Mesenchymal stem cell (in vitro differentiated cells and primary cell): ENCODE measurements around the gene ZNF554.

Experiments
- DNase-seq: peaks from one replicate; pipeline ENCODE4 v3.0.0-alpha.2; 2013
- H2AFZ ChIP-seq: one replicate; pipeline ENCODE4 v1.6.1; 2013; ENCODE audit warnings: low read depth, mild to moderate bottlenecking, control low read depth, inconsistent platforms, low read length, moderate library complexity
- H2AK5ac ChIP-seq: 2 replicates; pipeline ENCODE4 v1.6.1; 2013; ENCODE audit warnings: low read length, moderate library complexity, mild to moderate bottlenecking, inconsistent platforms; ENCODE audit not compliant: severe bottlenecking
- H2BK120ac ChIP-seq: one replicate; pipeline ENCODE4 v1.6.1; 2013; ENCODE audit warnings: low read depth, mild to moderate bottlenecking, inconsistent platforms, low read length, moderate library complexity
- H2BK12ac ChIP-seq, 2 experiments: one replicate each; pipeline ENCODE4 v1.6.1; 2013; ENCODE audit warnings: inconsistent platforms in 2 of 2, low read length in 2 of 2, mild to moderate bottlenecking in 2 of 2, moderate library complexity in 2 of 2, control low read depth in 1 of 2
- H2BK15ac ChIP-seq: one replicate; pipeline ENCODE4 v1.6.1; 2013; ENCODE audit warnings: mild to moderate bottlenecking, low read depth, inconsistent platforms; ENCODE audit not compliant: poor library complexity, severe bottlenecking
- H2BK5ac ChIP-seq: 2 replicates; pipeline ENCODE4 v1.6.1; 2013; ENCODE audit warnings: low read depth, mild to moderate bottlenecking, low read length, control low read depth, inconsistent platforms; ENCODE audit not compliant: poor library complexity, severe bottlenecking
- H3K14ac ChIP-seq, 2 experiments: one replicate each; pipeline ENCODE4 v1.6.1; 2013; ENCODE audit warnings: inconsistent platforms in 2 of 2, low read length in 2 of 2, control low read depth in 1 of 2, mild to moderate bottlenecking in 1 of 2, moderate library complexity in 1 of 2
- H3K18ac ChIP-seq, 2 experiments: one replicate each; pipeline ENCODE4 v1.6.1; 2013; ENCODE audit warnings: inconsistent platforms in 2 of 2, low read length in 2 of 2, control low read depth in 1 of 2, low read depth in 1 of 2, mild to moderate bottlenecking in 1 of 2
- H3K23ac ChIP-seq, 2 experiments: one replicate each; pipeline ENCODE4 v1.6.1; 2013; ENCODE audit warnings: inconsistent platforms in 2 of 2, low read length in 2 of 2, mild to moderate bottlenecking in 2 of 2, moderate library complexity in 2 of 2, control low read depth in 1 of 2
- H3K27ac ChIP-seq: 2 replicates; pipeline ENCODE4 v1.5.1; 2013; ENCODE audit warnings: mild to moderate bottlenecking, moderate library complexity, low read length, control low read depth, inconsistent platforms; ENCODE audit not compliant: poor library complexity, severe bottlenecking
- H3K27me3 ChIP-seq, 2 experiments: 2 replicates each; pipeline versions ENCODE4 v1.6.1 to v1.7.0; 2013; ENCODE audit warnings: low read length in 2 of 2, mild to moderate bottlenecking in 2 of 2, moderate library complexity in 2 of 2, control low read depth in 1 of 2, inconsistent platforms in 1 of 2; ENCODE audit not compliant: control insufficient read depth in 1 of 2, insufficient read depth in 1 of 2
- H3K36me3 ChIP-seq, 2 experiments: 2 replicates each; pipeline versions ENCODE4 v1.6.1 to v1.7.0; 2013; ENCODE audit warnings: low read length in 2 of 2, control low read depth in 1 of 2, inconsistent platforms in 1 of 2, low read depth in 1 of 2, mild to moderate bottlenecking in 1 of 2; ENCODE audit not compliant: insufficient read depth in 2 of 2, control insufficient read depth in 1 of 2
- H3K4ac ChIP-seq, 2 experiments: one replicate each; pipeline ENCODE4 v1.6.1; 2013; ENCODE audit warnings: inconsistent platforms in 2 of 2, low read length in 2 of 2, mild to moderate bottlenecking in 2 of 2, moderate library complexity in 2 of 2, control low read depth in 1 of 2, low read depth in 1 of 2
- H3K4me1 ChIP-seq: 2 replicates; pipeline ENCODE4 v1.6.1; 2013; ENCODE audit warnings: low read depth, low read length, control low read depth; ENCODE audit not compliant: control insufficient read depth, insufficient read depth
- H3K4me2 ChIP-seq: 2 replicates; pipeline ENCODE4 v1.6.1; 2013; ENCODE audit warnings: low read length, mild to moderate bottlenecking, inconsistent platforms; ENCODE audit not compliant: poor library complexity, severe bottlenecking
- H3K4me3 ChIP-seq, 2 experiments: 2 replicates each; pipeline versions ENCODE4 v1.5.1 to v1.7.0; 2013; ENCODE audit warnings: low read length in 2 of 2, mild to moderate bottlenecking in 2 of 2, control low read depth in 1 of 2, low read depth in 1 of 2; ENCODE audit not compliant: insufficient read depth in 1 of 2
- H3K79me1 ChIP-seq: replicated peaks from 2 replicates; pipeline ENCODE4 v1.6.1; 2013; ENCODE audit warnings: mild to moderate bottlenecking, control low read depth, low read length, inconsistent platforms; ENCODE audit not compliant: poor library complexity, severe bottlenecking
- H3K9ac ChIP-seq: 2 replicates; pipeline ENCODE4 v1.7.0; 2013; ENCODE audit warnings: mild to moderate bottlenecking, low read length, moderate library complexity
- H3K9me3 ChIP-seq: 2 replicates; pipeline ENCODE4 v1.7.0; 2013; ENCODE audit warnings: mild to moderate bottlenecking, low read length; ENCODE audit not compliant: control insufficient read depth
- H4K8ac ChIP-seq: one replicate; pipeline ENCODE4 v1.6.1; 2013; ENCODE audit warnings: inconsistent platforms, mild to moderate bottlenecking, low read length, moderate library complexity
- H4K91ac ChIP-seq: one replicate; pipeline ENCODE4 v1.6.1; 2013; ENCODE audit warnings: mild to moderate bottlenecking, low read length, inconsistent platforms
- WGBS: methylation state at CpG from one replicate; pipeline ENCODE4 v1.1.7; 2013; ENCODE audit warnings: mixed read lengths; 5-methylcytosine and 5-hydroxymethylcytosine counted together

Gene ZNF554

DNA sequence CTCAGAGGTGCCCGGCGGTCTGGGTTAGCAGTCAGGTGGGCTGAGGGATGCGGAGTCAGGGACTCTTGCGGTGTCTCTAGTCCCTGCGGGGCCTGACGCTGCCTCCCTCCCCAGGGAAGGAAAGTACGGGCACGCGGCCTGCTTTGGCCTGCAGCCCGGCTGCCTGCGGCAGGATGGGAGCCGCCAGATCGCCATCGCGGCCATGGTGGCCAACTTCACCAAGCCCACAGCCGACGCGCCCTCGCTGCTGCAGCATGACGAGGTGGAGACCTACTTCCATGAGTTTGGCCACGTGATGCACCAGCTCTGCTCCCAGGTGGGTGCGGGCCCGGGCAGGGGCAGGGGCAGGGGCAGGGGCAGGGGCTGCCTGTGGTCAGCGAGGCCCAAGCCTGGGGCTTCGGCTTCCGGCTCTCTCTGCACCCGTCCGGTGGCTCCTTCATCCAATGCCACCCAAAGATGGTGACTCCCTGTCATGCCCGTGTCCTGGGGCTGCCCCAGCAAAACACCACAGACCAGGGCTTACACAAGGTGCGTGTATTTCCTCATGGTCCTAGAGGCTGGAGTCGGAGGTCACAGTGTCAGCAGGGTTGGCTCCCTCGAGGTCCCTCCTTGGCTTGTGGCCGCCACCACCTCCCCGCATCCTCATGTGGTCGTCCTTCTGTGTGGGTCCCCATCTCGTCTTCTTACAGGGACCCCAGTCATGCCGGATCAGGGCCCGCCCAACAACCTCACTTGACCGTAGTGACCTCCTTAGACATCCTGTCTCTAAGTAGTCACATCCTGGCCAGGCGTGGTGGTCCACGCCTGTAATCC is 11.3 kb upstream of the ZNF554 start:
- Histone ChIP-seq H2BK5ac (no peak overlapping the region), H3K9me3 (no peaks in the 10 kb centered on the region), H3K14ac (no peak overlapping the region), H3K4me2 (no peak overlapping the region), H3K36me3 (peaks cover 42 to 99% of the 10 kb centered on the region in 2 experiments), H2BK120ac (no peak overlapping the region), H3K27ac (no peak overlapping the region), H2AK5ac (no peak overlapping the region), H4K91ac (no peak overlapping the region), H3K4me1 (peaks cover 4% of the 10 kb centered on the region), H3K23ac (no peak overlapping the region), H4K8ac (no peak overlapping the region), H2AFZ (no peak overlapping the region), H3K9ac (no peak overlapping the region), H3K4me3 (no peak overlapping the region), H2BK15ac (no peak overlapping the region), H2BK12ac (no peak overlapping the region), H3K4ac (no peak overlapping the region), H3K18ac (no peak overlapping the region), H3K27me3 (no peaks in the 10 kb centered on the region), H3K79me1 (peaks cover 24% of the 10 kb centered on the region)
- DNase-seq: no peak
- WGBS: 97% methylated on average over 40 of the region's 41 CpGs

DNA sequence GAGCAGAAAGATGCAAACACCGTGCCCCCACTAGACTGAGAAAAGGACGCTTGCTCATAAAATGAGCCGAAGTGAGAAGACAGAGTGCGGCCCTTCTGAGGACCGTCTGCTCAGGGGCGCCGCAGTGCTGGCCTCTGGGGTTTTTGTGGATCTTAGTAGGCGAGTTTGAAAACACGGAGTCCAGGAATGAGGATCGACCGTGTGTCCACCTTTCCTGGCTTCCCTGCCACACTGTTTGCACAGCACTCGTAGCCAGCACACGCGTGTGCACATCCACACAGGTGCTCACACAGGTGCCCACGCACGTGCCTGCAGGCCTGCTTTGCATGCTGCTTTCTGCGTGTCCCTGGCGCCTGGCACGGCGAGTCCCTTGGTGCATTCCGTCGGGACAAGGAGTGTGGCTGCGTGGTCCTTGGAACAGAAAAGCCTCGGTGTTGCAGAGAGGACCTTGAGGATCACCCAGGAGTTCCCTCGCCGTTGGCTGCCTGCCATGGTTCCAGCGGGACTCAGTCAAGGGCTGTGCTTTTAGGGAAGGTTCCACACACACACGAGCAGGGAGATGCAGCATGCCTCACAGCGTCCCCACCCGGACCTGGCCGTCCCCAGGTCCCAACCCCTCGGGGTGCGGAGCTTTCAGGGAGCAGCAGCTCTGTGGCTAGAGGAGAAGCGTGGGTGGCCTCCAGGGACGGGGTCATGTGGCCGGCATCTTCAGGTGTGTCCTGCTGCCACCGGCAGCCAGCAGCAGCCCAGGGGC is 10.1 kb upstream of the ZNF554 start:
- Histone ChIP-seq H3K79me1 (peaks cover 12% of the 10 kb centered on the region), H2BK15ac (no peak overlapping the region), H3K27ac (no peak overlapping the region), H4K8ac (no peak overlapping the region), H3K18ac (no peak overlapping the region), H3K4me2 (no peak overlapping the region), H2AFZ (no peak overlapping the region), H4K91ac (no peak overlapping the region), H3K23ac (no peak overlapping the region), H3K4me1 (peaks cover 4% of the 10 kb centered on the region), H2AK5ac (no peak overlapping the region), H3K27me3 (no peaks in the 10 kb centered on the region), H2BK120ac (no peak overlapping the region), H3K4ac (no peak overlapping the region), H3K9ac (no peak overlapping the region), H2BK5ac (no peak overlapping the region), H3K9me3 (no peaks in the 10 kb centered on the region), H3K36me3 (peaks cover 50 to 100% of the 10 kb centered on the region in 2 experiments), H3K14ac (no peak overlapping the region), H3K4me3 (no peak overlapping the region), H2BK12ac (no peak overlapping the region)
- no peak for DNase-seq
- 97% methylated on average over 37 of the region's 37 CpGs for WGBS

DNA sequence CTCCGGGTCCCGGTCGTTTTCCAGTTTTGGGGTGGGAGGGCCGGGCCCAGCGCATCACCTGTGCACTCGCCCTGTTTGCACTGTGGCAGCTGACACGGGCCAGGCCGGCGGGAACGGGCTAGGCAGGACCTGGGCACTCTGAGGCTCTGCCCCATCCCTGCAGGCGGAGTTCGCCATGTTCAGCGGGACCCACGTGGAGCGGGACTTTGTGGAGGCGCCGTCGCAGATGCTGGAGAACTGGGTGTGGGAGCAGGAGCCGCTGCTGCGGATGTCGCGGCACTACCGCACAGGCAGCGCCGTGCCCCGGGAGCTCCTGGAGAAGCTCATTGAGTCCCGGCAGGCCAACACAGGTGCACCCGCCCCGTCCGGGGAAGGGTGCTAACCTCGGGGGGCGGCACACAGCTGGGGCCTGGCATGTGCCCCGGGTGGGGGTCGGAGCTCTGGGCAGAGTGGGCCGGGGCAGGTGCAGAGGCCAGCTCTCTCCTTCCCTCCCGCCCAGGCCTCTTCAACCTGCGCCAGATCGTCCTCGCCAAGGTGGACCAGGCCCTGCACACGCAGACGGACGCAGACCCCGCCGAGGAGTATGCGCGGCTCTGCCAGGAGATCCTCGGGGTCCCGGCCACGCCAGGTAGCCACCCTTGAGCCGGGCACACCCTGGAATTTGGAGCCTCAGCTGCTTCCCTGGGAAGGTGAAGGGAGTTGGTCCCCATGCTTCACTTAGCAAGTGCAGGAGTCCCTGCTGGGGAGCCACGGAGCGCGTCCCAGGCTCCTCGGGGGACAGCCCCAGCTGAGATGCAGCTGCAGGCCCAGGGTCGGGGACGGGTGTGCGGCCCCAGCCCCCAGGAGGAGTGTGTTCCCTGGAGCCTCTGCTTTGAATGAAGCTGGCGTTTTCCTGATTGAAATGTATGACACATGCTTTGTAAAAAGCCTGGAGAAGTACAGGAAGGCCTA is 9.3 kb upstream of the ZNF554 start:
- Histone ChIP-seq H3K4me1 (peaks cover 4% of the 10 kb centered on the region), H2AK5ac (no peak overlapping the region), H4K8ac (no peak overlapping the region), H3K27ac (no peak overlapping the region), H3K9ac (no peak overlapping the region), H2BK5ac (no peak overlapping the region), H3K27me3 (no peaks in the 10 kb centered on the region), H2BK120ac (no peak overlapping the region), H2AFZ (no peak overlapping the region), H3K18ac (no peak overlapping the region), H3K4me3 (no peak overlapping the region), H2BK15ac (no peak overlapping the region), H3K9me3 (no peaks in the 10 kb centered on the region), H3K4ac (no peak overlapping the region), H3K4me2 (no peak overlapping the region), H3K36me3 (peaks cover 45 to 100% of the 10 kb centered on the region in 2 experiments), H3K14ac (no peak overlapping the region), H3K79me1 (peaks cover 6% of the 10 kb centered on the region), H2BK12ac (no peak overlapping the region), H3K23ac (no peak overlapping the region), H4K91ac (no peak overlapping the region)
- WGBS: 94% methylated on average over 58 of the region's 58 CpGs
- DNase-seq: no peak
